Bronchial epithelial cell (primary cell): ENCODE results near the gene TOM1. TPM values are rescaled to one million over a fixed set of nuclear protein-coding genes. Genes with fewer than 3 reads are reported as not detected.

Source experiments
- DNase-seq: peaks from one replicate; pipeline ENCODE4 v3.0.0-alpha.2; 2010; ENCODE audit warnings: low read depth
- FAIRE-seq: peaks from 2 replicates; lab custom pipeline; 2011; peaks lifted over from hg19 to GRCh38; lab: Jason Lieb, UNC
- H3K27me3 ChIP-seq: 2 replicates; pipeline ENCODE4 v1.5.1; 2011; ENCODE audit warnings: low read length; ENCODE audit not compliant: control insufficient read depth, insufficient read depth
- H3K36me3 ChIP-seq: 2 replicates; pipeline ENCODE4 v1.5.1; 2011; ENCODE audit warnings: low read length; ENCODE audit not compliant: control insufficient read depth, insufficient read depth
- H3K4me3 ChIP-seq: 2 replicates; pipeline ENCODE4 v1.5.1; 2011; ENCODE audit warnings: mild to moderate bottlenecking, low read depth, low read length, control low read depth
- total RNA-seq: library from RNA; depleted of rRNA; stranded (reverse); fragments of >200 nt; gene quantifications from 2 replicates; pipeline ENCODE4 v1.2.1, GENCODE V29; 2014
- TF ChIP-seq, protein P1 (sequence below): IDR thresholded peaks from 2 replicates; pipeline ENCODE4 v1.5.1; 2011; ENCODE audit warnings: mild to moderate bottlenecking, moderate library complexity, low read length, control low read depth, inconsistent platforms; ENCODE audit not compliant: insufficient read depth, severe bottlenecking

TOM1 gene
- total RNA-seq = 22.6 and 28.0 TPM in 2 replicates

DNA sequence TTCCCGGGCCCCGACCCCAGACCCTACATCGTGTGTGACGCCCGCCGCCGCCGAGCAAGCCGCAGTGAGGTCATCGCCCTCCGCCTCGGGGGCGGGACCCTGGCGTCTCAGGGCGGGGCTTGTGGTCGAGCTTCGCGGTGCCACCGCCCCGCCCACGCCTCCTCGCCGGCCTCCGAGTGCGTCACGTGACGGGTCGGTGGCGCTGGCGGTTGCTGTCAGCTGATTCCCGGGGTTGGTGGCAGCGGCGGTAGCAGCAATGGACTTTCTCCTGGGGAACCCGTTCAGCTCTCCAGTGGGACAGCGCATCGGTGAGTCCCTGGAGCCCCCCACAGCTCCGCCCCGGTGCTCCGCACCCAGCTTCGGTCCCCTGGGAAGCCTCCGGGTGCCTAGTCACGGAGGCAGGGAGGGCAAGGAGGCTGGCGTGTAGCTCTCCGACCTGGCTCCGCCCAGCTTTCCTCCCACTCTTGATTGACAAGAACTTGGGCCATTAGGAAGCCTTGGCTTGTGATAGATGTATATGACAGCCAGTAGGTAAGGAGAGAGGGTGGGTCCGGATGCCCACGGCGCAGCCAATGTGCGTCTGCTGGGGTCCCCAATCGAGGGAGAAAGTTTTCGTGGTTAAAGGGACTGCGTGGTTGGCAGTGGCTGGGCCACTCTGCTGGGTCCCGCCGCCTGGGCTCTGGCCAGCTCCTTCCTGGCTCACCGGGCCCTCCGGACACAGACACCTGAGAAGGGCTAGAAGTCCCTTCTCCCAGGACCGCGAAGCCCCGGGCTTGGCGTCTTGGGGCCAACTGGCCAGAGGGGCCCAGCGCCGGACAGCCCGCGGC lies at the start of gene TOM1:
Gene TOM1 (plus strand): TSS at position 222 of the 827 bp plus-strand sequence. CDS start 35 bp downstream, at position 257.
- peak; percentile 64 for FAIRE-seq
- H3K27me3 ChIP-seq = no peaks in the 10 kb centered on the region
- DNase-seq = peak; percentile 88
- H3K4me3 ChIP-seq = peak within 1 kb of the TSS; percentile 96
- H3K36me3 ChIP-seq = peaks cover 4% of the 10 kb centered on the region
- TF ChIP-seq, protein P1, sequence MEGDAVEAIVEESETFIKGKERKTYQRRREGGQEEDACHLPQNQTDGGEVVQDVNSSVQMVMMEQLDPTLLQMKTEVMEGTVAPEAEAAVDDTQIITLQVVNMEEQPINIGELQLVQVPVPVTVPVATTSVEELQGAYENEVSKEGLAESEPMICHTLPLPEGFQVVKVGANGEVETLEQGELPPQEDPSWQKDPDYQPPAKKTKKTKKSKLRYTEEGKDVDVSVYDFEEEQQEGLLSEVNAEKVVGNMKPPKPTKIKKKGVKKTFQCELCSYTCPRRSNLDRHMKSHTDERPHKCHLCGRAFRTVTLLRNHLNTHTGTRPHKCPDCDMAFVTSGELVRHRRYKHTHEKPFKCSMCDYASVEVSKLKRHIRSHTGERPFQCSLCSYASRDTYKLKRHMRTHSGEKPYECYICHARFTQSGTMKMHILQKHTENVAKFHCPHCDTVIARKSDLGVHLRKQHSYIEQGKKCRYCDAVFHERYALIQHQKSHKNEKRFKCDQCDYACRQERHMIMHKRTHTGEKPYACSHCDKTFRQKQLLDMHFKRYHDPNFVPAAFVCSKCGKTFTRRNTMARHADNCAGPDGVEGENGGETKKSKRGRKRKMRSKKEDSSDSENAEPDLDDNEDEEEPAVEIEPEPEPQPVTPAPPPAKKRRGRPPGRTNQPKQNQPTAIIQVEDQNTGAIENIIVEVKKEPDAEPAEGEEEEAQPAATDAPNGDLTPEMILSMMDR = no peak

- TF ChIP-seq, protein P1 = no peak
- H3K4me3 ChIP-seq = no peak overlapping the region
- no peaks in the 10 kb centered on the region for H3K27me3 ChIP-seq
- DNase-seq (no peak), FAIRE-seq (no peak)
- H3K36me3 ChIP-seq = no peaks in the 10 kb centered on the region
Measured at GRCh38 chr22:35250156-35250555, 49.5 kb upstream of the TOM1 start.

GRCh38 chr22:35253946-35254345 lies 45.7 kb upstream of the TOM1 start:
- Histone ChIP-seq H3K4me3 (no peak overlapping the region), H3K36me3 (no peaks in the 10 kb centered on the region), H3K27me3 (no peaks in the 10 kb centered on the region)
- no peak for FAIRE-seq
- DNase-seq = no peak
- TF ChIP-seq, protein P1 = no peak

DNA sequence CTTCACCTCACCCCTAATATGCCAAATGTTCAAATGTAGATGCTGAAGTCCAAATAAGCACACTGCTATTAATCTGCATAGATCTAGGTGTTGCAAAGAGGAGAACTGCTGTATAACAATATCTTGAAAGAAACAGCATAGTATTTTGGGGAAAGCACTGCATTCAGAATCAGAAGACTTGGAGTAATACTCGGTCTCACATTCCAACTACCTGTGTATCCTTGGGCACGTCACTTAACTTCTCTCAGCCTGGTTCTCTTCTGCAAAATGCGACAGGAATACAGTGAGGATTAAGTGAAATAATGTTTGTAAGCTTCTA lies 42.7 kb upstream of the TOM1 start:
- Histone ChIP-seq H3K36me3 (no peaks in the 10 kb centered on the region), H3K4me3 (peak overlapping the region; percentile 84), H3K27me3 (no peaks in the 10 kb centered on the region)
- FAIRE-seq (no peak), DNase-seq (no peak)
- TF ChIP-seq, protein P1 = no peak

DNA sequence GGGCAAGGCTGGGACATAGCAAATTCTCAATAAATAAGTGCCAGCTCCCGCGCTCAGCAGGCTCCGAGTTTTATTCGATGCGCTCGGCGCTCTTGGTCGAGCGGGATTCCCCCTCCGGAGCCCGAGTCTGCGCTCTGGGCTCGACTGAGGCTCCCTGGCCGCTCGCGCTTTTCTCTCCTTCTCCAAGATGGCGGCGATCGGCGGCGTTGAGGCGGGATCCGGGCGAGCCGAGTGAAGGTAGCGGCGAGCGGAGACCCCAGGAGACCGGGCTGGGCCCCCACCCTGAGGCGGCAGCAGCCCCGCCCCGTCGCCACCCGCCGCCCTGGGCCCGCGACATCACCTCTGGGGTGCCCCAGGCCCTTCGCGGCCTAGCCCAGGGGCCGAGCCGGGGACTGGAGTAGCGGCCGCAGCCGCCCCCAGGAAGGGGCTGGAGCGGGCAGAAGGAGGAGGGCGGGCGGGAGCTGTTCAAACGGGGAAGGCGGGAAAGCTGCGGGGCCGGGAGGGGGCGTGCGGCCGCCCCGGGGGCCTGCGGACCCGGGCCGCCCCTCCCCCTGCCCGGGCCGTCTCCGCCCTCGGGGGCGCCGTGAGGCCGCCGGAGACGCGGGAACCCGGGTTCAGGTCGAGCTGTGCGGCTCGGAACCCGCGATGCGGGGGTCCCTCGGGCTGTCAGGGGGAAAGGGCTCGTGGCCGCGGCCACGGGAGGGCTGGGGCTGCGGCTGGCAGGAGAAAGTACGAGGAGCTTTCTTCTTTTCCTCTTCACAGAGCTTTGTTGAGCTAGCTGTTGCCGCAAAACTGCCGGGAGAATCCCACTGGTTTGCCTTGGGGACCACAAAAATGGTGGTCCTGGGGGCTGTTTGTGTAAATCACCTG lies 42.1 kb upstream of the TOM1 start, which contains the start of gene HMGXB4:
Gene HMGXB4 (plus strand): TSS at position 173 of the 870 bp plus-strand sequence. CDS start 4,898 bp downstream, outside the sequence.
- no peaks in the 10 kb centered on the region for H3K27me3 ChIP-seq
- TF ChIP-seq, protein P1 = no peak
- H3K4me3 ChIP-seq = peak within 1 kb of the TSS; percentile 84
- no peak for FAIRE-seq
- H3K36me3 ChIP-seq = peaks cover 5% of the 10 kb centered on the region
- peak; percentile 66 for DNase-seq
